Type B pancreatic cell (in vitro differentiated cells): ENCODE results near the gene NHLRC1. TPM values are rescaled to one million over a fixed set of nuclear protein-coding genes. Genes with fewer than 3 reads are reported as not detected.
A peak's percentile ranks its signal among the peaks of the same experiment; 100 is the strongest.

Source experiments
- DNase-seq: peaks from one replicate; pipeline ENCODE4 v3.0.0; 2021; ENCODE audit warnings: mixed read lengths; ENCODE audit not compliant: unreplicated experiment; ENCODE audit errors: extremely low spot score
- H3K27ac Mint-ChIP-seq: 2 replicates; pipeline ENCODE4 v1.8.0; 2021; ENCODE audit warnings: mild to moderate bottlenecking, mixed read lengths
- H3K27me3 Mint-ChIP-seq: 2 replicates; pipeline ENCODE4 v1.8.0; 2021; ENCODE audit warnings: mixed read lengths
- H3K36me3 Mint-ChIP-seq: 2 replicates; pipeline ENCODE4 v1.8.0; 2021; ENCODE audit warnings: mixed read lengths
- H3K4me1 Mint-ChIP-seq: one replicate; pipeline ENCODE4 v1.8.0; 2021; ENCODE audit warnings: mixed read lengths; ENCODE audit not compliant: unreplicated experiment
- H3K4me3 Mint-ChIP-seq: 2 replicates; pipeline ENCODE4 v1.8.0; 2021; ENCODE audit warnings: mild to moderate bottlenecking, mixed read lengths
- H3K9me3 Mint-ChIP-seq: 2 replicates; pipeline ENCODE4 v1.8.0; 2021; ENCODE audit warnings: mixed read lengths
- total RNA-seq: library from RNA; stranded (reverse); gene quantifications from 2 replicates; pipeline ENCODE4 v1.2.1, GENCODE V29; 2021; ENCODE audit warnings: low replicate concordance
- TF ChIP-seq, protein P1 (sequence below): fragments of 200-600 bp; sonication (generic); conservative IDR thresholded peaks from 2 replicates; pipeline ENCODE4 v1.5.0; 2021; ENCODE audit warnings: antibody characterized with exemption, mild to moderate bottlenecking

The NHLRC1 gene
- total RNA-seq, 1 donor from 2014 or later: 1.1 TPM

DNA sequence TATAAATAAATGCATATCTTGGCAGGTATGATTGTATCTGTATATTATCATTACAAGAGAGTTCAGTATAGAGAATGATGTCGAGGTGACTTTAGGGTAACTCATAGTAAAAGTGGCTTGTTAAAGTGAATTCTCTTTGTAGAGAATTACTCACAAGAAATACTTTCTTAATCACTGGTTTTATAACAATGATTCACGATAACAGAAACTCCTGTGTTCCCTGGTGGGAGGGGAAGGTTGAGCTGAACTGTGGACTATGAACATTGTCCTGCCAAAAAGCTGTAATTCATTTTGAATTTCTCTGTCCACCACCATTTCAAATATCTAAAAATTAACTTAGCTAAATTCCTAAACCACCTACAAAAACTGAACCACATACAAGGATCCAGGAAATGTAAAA is 24.7 kb upstream of the NHLRC1 start:
- Mint-ChIP-seq H3K4me3 (no peak overlapping the region), H3K27me3 (no peaks in the 10 kb centered on the region), H3K4me1 (peaks cover 6% of the 10 kb centered on the region), H3K27ac (peak overlapping the region; percentile 84), H3K9me3 (no peaks in the 10 kb centered on the region), H3K36me3 (peaks cover 16% of the 10 kb centered on the region)
- DNase-seq: no peak
- TF ChIP-seq, protein P1, sequence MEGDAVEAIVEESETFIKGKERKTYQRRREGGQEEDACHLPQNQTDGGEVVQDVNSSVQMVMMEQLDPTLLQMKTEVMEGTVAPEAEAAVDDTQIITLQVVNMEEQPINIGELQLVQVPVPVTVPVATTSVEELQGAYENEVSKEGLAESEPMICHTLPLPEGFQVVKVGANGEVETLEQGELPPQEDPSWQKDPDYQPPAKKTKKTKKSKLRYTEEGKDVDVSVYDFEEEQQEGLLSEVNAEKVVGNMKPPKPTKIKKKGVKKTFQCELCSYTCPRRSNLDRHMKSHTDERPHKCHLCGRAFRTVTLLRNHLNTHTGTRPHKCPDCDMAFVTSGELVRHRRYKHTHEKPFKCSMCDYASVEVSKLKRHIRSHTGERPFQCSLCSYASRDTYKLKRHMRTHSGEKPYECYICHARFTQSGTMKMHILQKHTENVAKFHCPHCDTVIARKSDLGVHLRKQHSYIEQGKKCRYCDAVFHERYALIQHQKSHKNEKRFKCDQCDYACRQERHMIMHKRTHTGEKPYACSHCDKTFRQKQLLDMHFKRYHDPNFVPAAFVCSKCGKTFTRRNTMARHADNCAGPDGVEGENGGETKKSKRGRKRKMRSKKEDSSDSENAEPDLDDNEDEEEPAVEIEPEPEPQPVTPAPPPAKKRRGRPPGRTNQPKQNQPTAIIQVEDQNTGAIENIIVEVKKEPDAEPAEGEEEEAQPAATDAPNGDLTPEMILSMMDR: no peak

GRCh38 chr6:18142591-18142861 is 20.0 kb upstream of the NHLRC1 start:
- peaks cover 16% of the 10 kb centered on the region for H3K4me1 Mint-ChIP-seq
- H3K9me3 Mint-ChIP-seq: no peaks in the 10 kb centered on the region
- TF ChIP-seq, protein P1: no peak
- no peak for DNase-seq
- peaks cover 33% of the 10 kb centered on the region for H3K36me3 Mint-ChIP-seq
- H3K27me3 Mint-ChIP-seq: no peaks in the 10 kb centered on the region
- H3K4me3 Mint-ChIP-seq: no peak overlapping the region
- H3K27ac Mint-ChIP-seq: no peak overlapping the region

GRCh38 chr6:18141805-18142590 is 19.5 kb upstream of the NHLRC1 start:
- Mint-ChIP-seq H3K9me3 (no peaks in the 10 kb centered on the region), H3K4me1 (peaks cover 16% of the 10 kb centered on the region), H3K4me3 (no peak overlapping the region), H3K36me3 (peaks cover 31% of the 10 kb centered on the region), H3K27ac (no peak overlapping the region), H3K27me3 (no peaks in the 10 kb centered on the region)
- TF ChIP-seq, protein P1: no peak
- no peak for DNase-seq

DNA sequence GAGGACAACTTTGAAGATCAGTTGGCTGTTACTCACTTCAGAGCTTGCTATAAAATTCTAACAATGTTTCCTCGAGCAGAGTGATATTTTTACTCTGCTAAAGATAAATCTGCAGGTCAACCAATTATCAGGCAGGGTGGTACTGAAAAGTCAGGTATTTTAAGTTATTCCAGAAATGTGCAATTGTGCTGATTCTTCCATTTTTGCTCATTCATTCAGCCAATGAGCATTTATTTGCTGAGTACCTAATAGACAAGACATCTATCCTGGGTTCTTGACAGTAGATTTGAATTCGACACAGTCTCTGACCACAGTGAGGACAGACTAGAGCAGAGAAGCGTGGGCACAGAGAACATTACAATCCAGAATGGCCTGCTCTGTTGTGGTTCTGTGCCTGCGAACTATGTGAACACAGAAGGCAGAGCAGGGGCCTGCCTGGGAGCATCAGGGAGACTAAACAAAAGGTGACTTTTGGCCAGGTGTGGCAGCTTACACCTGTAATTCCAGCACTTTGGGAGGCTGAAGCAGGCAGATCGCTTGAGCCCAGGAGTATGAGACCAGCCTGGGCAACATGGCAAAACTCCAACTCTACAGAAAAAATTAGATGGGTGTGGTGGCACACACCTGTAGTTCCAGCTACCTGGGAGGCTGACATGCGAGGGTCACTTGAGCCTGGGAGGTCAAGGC is 17.6 kb upstream of the NHLRC1 start:
- TF ChIP-seq, protein P1: no peak
- Mint-ChIP-seq H3K27me3 (no peaks in the 10 kb centered on the region), H3K36me3 (peaks cover 37% of the 10 kb centered on the region), H3K27ac (peak overlapping the region; percentile 58), H3K4me1 (peaks cover 16% of the 10 kb centered on the region), H3K9me3 (no peaks in the 10 kb centered on the region), H3K4me3 (no peak overlapping the region)
- DNase-seq: no peak

DNA sequence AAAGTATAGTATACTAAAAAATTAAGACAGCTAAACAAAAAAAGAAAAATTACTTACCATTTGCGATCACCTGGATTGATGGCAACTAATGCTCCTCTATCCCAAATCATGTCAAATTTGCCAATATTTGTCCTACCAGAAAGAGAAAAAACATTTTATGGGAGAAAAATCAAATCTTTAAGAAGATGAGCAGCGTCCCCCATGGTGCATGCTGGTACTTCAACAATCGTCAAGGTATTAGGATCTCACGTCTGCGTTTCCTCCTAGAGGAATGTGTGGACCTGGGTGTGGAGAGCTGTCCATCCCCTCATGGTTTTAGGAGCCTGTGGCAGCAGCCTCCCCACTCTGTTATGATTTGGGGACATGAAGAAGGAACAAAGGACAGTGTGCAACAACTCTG is 16.4 kb upstream of the NHLRC1 start:
- H3K9me3 Mint-ChIP-seq: no peaks in the 10 kb centered on the region
- peaks cover 41% of the 10 kb centered on the region for H3K36me3 Mint-ChIP-seq
- H3K27me3 Mint-ChIP-seq: no peaks in the 10 kb centered on the region
- DNase-seq: no peak
- no peak overlapping the region for H3K4me3 Mint-ChIP-seq
- TF ChIP-seq, protein P1: peak; percentile 28
- no peak overlapping the region for H3K27ac Mint-ChIP-seq
- H3K4me1 Mint-ChIP-seq: peaks cover 16% of the 10 kb centered on the region
